Gastrocnemius medialis (tissue), 4 donors: ENCODE results near the gene BTBD3.

Source experiments
- CTCF ChIP-seq, 5 experiments: fragments of 450-650 bp in 3 of 5; fragments of 200-600 bp in 2 of 5; sonication (generic) in 2 of 5; IDR thresholded peaks in 4 of 5; conservative IDR thresholded peaks in 1 of 5; 1 replicate in 4 of 5; 2 replicates in 1 of 5; pipeline ENCODE4 v1.5.1; 2016 to 2019; ENCODE audit warnings: antibody characterized with exemption in 5 of 5, mild to moderate bottlenecking in 3 of 5, moderate library complexity in 3 of 5
- POLR2A ChIP-seq, 2 donors: fragments of 450-650 bp; IDR thresholded peaks; one replicate each; pipeline ENCODE4 v1.6.1; 2017; ENCODE audit warnings: antibody characterized with exemption in 2 of 2, mild to moderate bottlenecking in 2 of 2, moderate library complexity in 2 of 2

GRCh38 chr20:11912659-11913415, 4.9 kb upstream of the BTBD3 start:
- no peak for TF ChIP-seq CTCF (IDR thresholded peaks at IDR 0.05 in 4 of 5, conservative IDR thresholded peaks at IDR 0.05 in 1 of 5)
- TF ChIP-seq POLR2A (IDR thresholded peaks at IDR 0.05) = no peak
